Muscle layer of colon (tissue), 2 donors: ENCODE measurements around the gene MED13.
"Not testable (repeated sequence)": the region's sequence is repeated elsewhere in the genome, so short reads cannot be mapped to it uniquely, and the experiment has no call there.

Experiments
- H3K27ac ChIP-seq: one replicate; pipeline ENCODE4 v1.7.0; 2013; ENCODE audit warnings: low read depth, mild to moderate bottlenecking, low read length, moderate library complexity
- H3K27me3 ChIP-seq, 2 donors: one replicate each; pipeline ENCODE4 v1.7.0; 2013; ENCODE audit warnings: low read length in 2 of 2, mild to moderate bottlenecking in 2 of 2; ENCODE audit not compliant: insufficient read depth in 2 of 2, control insufficient read depth in 1 of 2
- H3K36me3 ChIP-seq: one replicate; pipeline ENCODE4 v1.7.0; 2013; ENCODE audit warnings: mild to moderate bottlenecking, low read length; ENCODE audit not compliant: insufficient read depth
- H3K4me1 ChIP-seq: one replicate; pipeline ENCODE4 v1.7.0; 2013; ENCODE audit warnings: mild to moderate bottlenecking, low read length; ENCODE audit not compliant: insufficient read depth
- H3K4me3 ChIP-seq, 2 donors: one replicate each; pipeline ENCODE4 v1.7.0; 2013; ENCODE audit warnings: low read length in 2 of 2, low read depth in 1 of 2, mild to moderate bottlenecking in 1 of 2, moderate library complexity in 1 of 2
- H3K9ac ChIP-seq: one replicate; pipeline ENCODE4 v1.7.0; 2013; ENCODE audit warnings: low read length
- H3K9me3 ChIP-seq: one replicate; pipeline ENCODE4 v1.7.0; 2013; ENCODE audit warnings: mild to moderate bottlenecking, low read length
- donor health status: abdominal sarcoma.
- donor health status: Adenocarcinoma of cecum.

MED13 gene

GRCh38 chr17:61946359-61946758, 118.7 kb downstream of the MED13 start:
- Histone ChIP-seq H3K9ac (no peak overlapping the region), H3K27ac (no peak overlapping the region), H3K27me3 (no peaks in the 10 kb centered on the region), H3K4me3 (no peak overlapping the region), H3K36me3 (peaks cover 33% of the 10 kb centered on the region), H3K4me1 (no peaks in the 10 kb centered on the region), H3K9me3 (no peaks in the 10 kb centered on the region)

- H3K27me3 ChIP-seq, result no peaks in the 10 kb centered on the region
- H3K27ac ChIP-seq, result no peak overlapping the region
- no peaks in the 10 kb centered on the region for H3K9me3 ChIP-seq
- H3K4me1 ChIP-seq, result no peaks in the 10 kb centered on the region
- peaks cover 13% of the 10 kb centered on the region for H3K36me3 ChIP-seq
- H3K4me3 ChIP-seq, result no peak overlapping the region
- H3K9ac ChIP-seq, result no peak overlapping the region
Observed at GRCh38 chr17:61943117-61943516, 122.0 kb downstream of the MED13 start.

GRCh38 chr17:61942085-61942484, 123.0 kb downstream of the MED13 start:
- no peak overlapping the region for H3K27ac ChIP-seq
- H3K4me1 ChIP-seq, result no peaks in the 10 kb centered on the region
- no peak overlapping the region for H3K4me3 ChIP-seq
- no peak overlapping the region for H3K9ac ChIP-seq
- H3K9me3 ChIP-seq, result no peaks in the 10 kb centered on the region
- H3K27me3 ChIP-seq, result no peaks in the 10 kb centered on the region
- peaks cover 13% of the 10 kb centered on the region for H3K36me3 ChIP-seq

GRCh38 chr17:61928101-61928436, 137.0 kb downstream of the MED13 start:
- Histone ChIP-seq H3K27ac (peak overlapping the region; percentile 88), H3K36me3 (peaks cover 5% of the 10 kb centered on the region), H3K9me3 (no peaks in the 10 kb centered on the region), H3K4me3 (peak overlapping the region; percentile 76 to 83), H3K9ac (peak overlapping the region; percentile 94), H3K4me1 (peaks cover 18% of the 10 kb centered on the region), H3K27me3 (no peaks in the 10 kb centered on the region)

GRCh38 chr17:61927208-61928100, 137.6 kb downstream of the MED13 start, which contains the start of gene INTS2:
Gene INTS2, minus strand, starts transcription at chr17:61927982. Its CDS starts 1,338 bp downstream, at chr17:61926644.
- Histone ChIP-seq H3K4me3 (peak within 1 kb of the TSS; percentile 76 to 83), H3K27me3 (no peaks in the 10 kb centered on the region), H3K4me1 (peaks cover 18% of the 10 kb centered on the region), H3K27ac (peak within 1 kb of the TSS; percentile 88), H3K36me3 (peaks cover 5% of the 10 kb centered on the region), H3K9me3 (no peaks in the 10 kb centered on the region), H3K9ac (peak within 1 kb of the TSS; percentile 94)

- Histone ChIP-seq H3K4me3 (peak overlapping the region; percentile 76 to 83), H3K4me1 (peaks cover 18% of the 10 kb centered on the region), H3K27ac (peak overlapping the region; percentile 88)
Observed at GRCh38 chr17:61926826-61927207, 138.3 kb downstream of the MED13 start.

GRCh38 chr17:61915162-61915561, 149.9 kb downstream of the MED13 start:
- H3K36me3 ChIP-seq, result peaks cover 14% of the 10 kb centered on the region
- not testable (repeated sequence) for H3K9me3 ChIP-seq

More at GRCh38 chr17:61926826-61927207, 138.3 kb downstream of the MED13 start:
- H3K9me3 ChIP-seq, result no peaks in the 10 kb centered on the region
- peak overlapping the region; percentile 94 for H3K9ac ChIP-seq
- peaks cover 5% of the 10 kb centered on the region for H3K36me3 ChIP-seq
- H3K27me3 ChIP-seq, result no peaks in the 10 kb centered on the region

GRCh38 chr17:61908292-61909037, 156.6 kb downstream of the MED13 start:
- no peaks in the 10 kb centered on the region for H3K27me3 ChIP-seq
- H3K4me1 ChIP-seq, result no peaks in the 10 kb centered on the region
- H3K4me3 ChIP-seq, result no peak overlapping the region
- no peak overlapping the region for H3K9ac ChIP-seq
- H3K27ac ChIP-seq, result no peak overlapping the region
- H3K36me3 ChIP-seq, result peaks cover 34% of the 10 kb centered on the region
- H3K9me3 ChIP-seq, result no peaks in the 10 kb centered on the region

More at GRCh38 chr17:61915162-61915561, 149.9 kb downstream of the MED13 start:
- H3K4me3 ChIP-seq, H3K9ac ChIP-seq, H3K27me3 ChIP-seq, H3K4me1 ChIP-seq, H3K27ac ChIP-seq: not testable (repeated sequence)

- H3K9ac ChIP-seq, result no peak overlapping the region
Observed at GRCh38 chr17:61907361-61907760, 157.7 kb downstream of the MED13 start.

GRCh38 chr17:61904094-61904710, 160.9 kb downstream of the MED13 start:
- no peaks in the 10 kb centered on the region for H3K4me1 ChIP-seq
- no peak overlapping the region for H3K4me3 ChIP-seq
- H3K9ac ChIP-seq, result no peak overlapping the region
- H3K36me3 ChIP-seq, result peaks cover 28% of the 10 kb centered on the region
- H3K27me3 ChIP-seq, result no peaks in the 10 kb centered on the region
- H3K9me3 ChIP-seq, result no peaks in the 10 kb centered on the region
- H3K27ac ChIP-seq, result no peak overlapping the region

More at GRCh38 chr17:61907361-61907760, 157.7 kb downstream of the MED13 start:
- Histone ChIP-seq H3K36me3 (peaks cover 39% of the 10 kb centered on the region), H3K9me3 (no peaks in the 10 kb centered on the region), H3K27ac (no peak overlapping the region), H3K4me3 (no peak overlapping the region), H3K27me3 (no peaks in the 10 kb centered on the region), H3K4me1 (no peaks in the 10 kb centered on the region)

GRCh38 chr17:61903251-61903650, 161.8 kb downstream of the MED13 start:
- Histone ChIP-seq H3K4me1 (no peaks in the 10 kb centered on the region), H3K9ac (no peak overlapping the region), H3K36me3 (peaks cover 28% of the 10 kb centered on the region), H3K27ac (no peak overlapping the region), H3K4me3 (no peak overlapping the region), H3K9me3 (no peaks in the 10 kb centered on the region), H3K27me3 (no peaks in the 10 kb centered on the region)
